ENCODE data around the gene EPHB1.

DNA sequence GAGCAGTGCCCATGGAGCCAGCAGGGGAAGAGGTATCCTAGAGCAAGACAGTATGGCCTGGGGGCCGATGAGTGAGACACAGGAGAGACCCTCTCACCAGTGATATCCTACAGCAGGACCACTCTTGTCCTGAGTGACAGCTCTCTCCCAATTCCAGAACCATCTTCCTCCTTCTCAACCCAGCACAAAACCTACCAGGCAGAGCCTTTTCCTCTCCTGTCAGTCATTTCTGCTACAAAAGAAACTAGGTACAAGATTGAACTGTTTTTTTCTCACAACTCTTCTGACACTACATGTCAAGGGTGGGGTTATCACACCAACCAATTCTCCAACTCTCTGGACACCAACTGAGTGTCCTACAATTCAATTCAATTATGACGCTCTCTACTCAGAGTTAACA lies 506.6 kb downstream of the EPHB1 start:
- no peak for TF ChIP-seq POLR2A (IDR thresholded peaks at IDR 0.05)
- TF ChIP-seq, protein P1, sequence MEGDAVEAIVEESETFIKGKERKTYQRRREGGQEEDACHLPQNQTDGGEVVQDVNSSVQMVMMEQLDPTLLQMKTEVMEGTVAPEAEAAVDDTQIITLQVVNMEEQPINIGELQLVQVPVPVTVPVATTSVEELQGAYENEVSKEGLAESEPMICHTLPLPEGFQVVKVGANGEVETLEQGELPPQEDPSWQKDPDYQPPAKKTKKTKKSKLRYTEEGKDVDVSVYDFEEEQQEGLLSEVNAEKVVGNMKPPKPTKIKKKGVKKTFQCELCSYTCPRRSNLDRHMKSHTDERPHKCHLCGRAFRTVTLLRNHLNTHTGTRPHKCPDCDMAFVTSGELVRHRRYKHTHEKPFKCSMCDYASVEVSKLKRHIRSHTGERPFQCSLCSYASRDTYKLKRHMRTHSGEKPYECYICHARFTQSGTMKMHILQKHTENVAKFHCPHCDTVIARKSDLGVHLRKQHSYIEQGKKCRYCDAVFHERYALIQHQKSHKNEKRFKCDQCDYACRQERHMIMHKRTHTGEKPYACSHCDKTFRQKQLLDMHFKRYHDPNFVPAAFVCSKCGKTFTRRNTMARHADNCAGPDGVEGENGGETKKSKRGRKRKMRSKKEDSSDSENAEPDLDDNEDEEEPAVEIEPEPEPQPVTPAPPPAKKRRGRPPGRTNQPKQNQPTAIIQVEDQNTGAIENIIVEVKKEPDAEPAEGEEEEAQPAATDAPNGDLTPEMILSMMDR (IDR thresholded peaks at IDR 0.05) = no peak
